ENCODE results near the gene STIMATE.

Gene STIMATE

DNA sequence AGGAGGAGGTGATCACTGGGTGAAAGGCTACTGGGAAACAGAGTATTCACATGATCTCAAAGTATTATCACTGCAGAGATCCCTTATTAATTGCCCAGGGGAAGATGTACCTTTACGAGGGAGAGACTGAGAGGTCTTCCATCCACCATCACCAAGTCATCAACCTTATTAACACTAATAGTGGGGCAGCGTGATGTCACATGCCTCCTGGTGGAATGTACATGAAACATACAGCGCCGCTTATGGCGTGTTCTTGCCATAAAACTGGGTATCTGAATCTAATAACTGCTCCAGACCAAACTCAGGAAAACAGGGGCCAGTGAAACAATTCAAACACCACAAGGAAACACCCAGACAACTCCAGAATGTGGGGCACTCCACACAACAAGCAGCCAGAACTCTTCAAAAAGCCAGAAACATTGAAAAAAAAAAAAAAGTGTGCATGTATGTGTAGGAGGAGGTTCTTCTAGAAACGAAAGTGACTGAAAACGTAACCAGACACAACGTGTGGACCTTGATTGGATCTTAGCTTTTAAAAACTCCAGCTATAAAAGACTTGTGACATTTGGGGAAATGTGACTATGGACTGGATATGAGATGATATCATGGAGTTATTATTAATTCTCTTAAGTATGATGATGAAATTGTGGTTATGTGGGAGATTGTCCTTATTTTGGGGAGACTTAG is 4.6 kb downstream of the STIMATE start:
- peak; percentile 41 for DNase-seq

DNA sequence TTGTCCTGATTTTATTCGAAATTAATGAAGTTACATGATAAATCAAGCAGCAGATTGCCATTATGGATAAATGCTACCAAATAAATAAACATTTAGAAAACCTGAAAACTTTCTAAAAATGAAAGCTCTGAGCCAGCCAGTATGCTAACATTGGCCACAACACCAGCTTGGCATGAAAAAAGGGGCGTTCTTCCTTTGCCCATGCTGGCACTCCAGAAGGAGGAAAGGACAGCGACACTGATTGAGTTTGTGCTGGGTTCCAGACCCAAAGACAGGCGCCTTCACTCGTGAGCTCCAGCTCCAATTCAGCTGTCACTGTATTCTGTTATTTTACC is 5.1 kb downstream of the STIMATE start:
- DNase-seq = no peak

DNA sequence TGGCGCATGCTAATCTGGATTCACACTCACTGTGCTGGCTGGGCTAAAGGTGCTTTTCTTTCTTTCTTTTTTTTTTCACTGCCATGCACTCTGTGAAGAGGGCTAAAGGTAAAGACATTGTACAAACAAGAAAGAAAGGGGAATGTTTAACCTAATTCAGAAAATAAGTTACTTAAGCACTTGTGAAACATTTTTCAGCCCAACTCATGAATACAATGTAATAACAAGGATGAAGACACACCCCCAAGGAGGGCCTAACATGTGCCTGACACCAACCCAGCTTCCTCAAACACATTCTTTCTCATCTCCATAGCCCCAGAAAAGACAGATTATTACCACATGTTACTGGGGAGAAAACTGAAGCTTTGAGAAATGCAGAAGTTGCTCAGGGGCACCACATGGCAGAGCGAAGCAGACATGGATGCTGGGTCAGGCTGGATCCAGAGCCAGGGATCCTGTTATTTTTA is 5.7 kb downstream of the STIMATE start:
- no peak for DNase-seq

DNA sequence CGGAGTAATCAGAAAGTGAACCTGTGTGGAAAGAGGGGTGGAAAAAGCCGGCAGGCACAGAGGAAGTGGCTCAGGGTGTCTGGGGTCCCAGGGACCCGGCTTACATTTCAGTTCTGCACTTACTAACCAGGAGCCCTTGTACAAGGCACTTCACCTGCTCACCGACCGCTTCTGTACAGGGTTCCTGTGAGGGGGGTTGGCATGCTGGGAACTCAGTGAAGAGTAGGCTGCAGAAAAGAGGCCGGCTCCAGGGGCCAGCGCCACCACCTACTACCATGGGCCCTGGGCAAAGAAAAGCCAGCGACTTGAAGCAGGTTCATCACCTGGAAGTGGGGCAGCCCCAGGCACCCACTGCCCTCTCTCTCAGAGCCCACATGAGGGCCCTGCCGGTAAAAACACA is 6.2 kb downstream of the STIMATE start:
- DNase-seq = no peak

DNA sequence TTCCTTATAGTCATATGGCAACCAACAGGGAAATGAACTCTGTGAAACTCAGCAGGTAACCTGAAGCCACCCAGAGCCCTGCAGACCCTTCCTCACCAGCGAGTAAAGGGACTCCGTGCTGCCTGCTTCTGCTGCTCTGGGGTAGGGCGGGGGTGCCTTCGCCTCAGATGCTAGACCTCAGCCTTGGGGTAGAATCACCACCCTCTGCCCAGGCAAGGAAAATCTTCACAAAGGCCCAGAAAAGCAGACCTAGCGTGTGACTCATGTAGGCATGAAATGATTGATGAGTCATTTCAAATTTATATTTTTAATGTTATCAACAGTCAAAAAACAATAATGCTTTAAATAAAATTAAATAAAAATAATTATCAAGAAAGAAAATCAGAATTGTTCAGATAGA is 6.6 kb downstream of the STIMATE start:
- DNase-seq = no peak

DNA sequence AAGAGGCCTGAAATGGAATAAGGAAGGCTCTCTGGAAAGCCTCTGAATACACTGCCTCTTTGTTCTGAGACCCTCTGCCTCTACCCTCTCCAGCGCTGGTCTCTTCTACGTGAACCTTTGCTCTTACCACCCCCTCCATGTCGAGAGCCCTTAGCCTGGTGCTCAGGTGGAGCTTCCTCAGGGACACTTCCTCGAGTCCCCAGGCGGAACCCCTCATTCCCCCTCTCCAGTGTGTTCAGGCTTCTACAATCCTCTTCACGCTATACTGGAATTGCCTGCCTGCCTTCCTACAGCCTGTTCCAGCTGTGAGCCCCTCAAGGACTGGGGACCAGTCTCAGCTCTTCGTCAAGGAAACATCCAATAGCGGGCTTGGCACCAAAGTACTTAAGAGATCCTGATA is 7.4 kb downstream of the STIMATE start:
- DNase-seq = no peak

DNA sequence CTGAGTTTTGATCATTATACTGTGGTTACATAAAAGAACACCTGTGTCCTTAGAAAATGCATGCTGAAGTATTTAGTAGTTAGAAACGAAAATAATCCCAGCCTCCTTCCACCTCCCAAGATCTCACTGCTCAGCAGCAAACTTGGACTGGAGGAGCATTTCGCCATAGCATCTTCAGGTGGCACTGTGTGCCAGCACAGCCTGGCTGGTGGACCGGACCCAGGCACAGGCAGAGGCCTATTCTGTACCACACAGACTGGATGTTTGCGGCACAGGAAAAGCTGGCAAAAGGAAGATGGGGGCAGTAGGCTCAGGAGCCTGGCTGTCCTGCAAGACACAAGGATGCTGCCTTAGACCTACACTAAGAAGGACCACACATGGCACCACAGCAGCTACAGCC is 10.2 kb downstream of the STIMATE start:
- no peak for DNase-seq

DNA sequence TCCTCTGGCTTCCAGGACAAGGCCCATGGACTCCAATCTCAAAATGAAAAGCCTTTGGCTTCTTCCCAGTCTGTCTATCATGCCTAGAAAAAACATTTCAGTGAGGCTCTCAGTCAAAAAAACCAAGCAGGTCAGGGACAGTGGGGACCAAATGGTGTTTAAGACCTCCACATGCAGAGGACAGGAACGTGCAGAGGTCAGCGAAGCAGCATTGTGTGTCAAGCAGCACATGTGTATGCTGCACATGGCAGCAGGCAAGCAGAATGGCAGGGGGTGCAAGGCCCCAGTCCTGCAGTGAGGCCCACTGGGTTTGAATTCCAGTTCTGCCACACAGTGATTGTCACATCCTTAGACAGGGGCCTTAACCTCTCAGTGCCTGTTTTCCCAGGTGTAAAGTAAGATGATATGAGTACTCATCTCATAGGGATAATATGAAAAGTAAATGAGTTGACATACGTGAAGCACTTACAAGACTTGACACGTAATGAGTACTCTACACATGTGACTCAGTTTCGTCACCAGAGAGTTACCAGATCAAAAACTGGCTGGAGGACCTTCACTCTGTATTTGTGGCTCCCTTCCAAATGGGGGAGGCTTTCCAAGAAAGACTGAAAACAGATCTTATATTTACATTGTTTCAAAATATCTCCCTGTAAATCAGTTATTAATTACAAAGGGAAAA is 11.2 kb downstream of the STIMATE start:
- no peak for DNase-seq

DNA sequence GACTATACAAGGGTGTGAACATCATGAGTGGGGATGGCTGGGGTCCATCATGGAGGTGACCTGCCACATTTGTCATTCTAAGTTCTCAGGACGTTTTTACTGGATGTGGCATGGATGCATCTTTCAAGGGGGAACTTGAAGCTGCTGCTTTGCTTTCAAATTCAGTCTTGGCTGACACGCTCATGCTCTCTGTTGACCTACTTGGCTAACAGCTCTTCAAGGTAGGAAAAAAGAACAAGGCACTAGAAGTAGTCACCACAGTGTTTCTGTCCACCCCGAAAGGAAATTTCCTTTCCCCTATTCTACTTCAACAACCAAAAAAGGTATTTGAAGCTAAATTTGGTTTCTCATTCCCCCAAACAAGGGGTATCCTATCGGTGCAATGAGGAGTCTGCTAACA is 15.0 kb downstream of the STIMATE start:
- no peak for DNase-seq

DNA sequence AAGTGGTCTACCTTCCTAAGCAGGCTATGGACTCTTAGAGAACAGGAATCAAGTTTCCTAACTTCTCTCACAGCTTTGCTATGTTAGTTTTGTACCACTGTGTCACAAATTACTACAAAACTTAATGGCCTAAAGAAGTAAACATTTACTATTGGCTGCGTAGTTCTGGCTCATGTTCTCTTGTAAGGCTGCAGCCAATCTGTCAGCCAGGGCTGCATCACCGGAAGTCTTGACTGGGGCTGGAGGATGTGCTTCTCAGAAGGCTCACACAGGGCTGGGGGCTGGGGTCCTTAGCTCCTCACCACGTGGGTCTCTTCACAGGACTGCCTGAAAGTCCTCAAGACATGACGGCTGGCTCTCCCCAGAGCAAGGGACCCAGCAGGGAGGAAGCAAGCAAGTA is 15.5 kb downstream of the STIMATE start:
- DNase-seq = no peak

DNA sequence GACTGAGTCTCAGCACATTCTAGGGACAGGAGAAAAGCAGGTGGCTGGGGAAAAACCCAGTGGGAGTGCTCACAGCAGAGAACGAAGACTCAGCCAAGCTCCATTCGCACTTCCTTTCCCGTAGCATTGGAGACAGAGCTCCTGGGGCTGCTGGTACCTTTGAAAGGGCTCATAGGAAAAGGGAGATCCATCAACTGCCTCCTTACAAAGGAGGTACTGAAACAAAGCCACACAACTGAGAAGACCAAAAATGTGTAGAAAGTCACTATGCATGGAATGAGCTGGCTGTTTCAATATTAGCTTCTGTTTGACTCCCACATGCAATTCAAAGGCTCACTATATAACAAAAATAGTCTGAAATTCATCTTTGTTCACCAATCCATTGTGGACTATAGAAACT is 16.9 kb downstream of the STIMATE start:
- DNase-seq = no peak

DNA sequence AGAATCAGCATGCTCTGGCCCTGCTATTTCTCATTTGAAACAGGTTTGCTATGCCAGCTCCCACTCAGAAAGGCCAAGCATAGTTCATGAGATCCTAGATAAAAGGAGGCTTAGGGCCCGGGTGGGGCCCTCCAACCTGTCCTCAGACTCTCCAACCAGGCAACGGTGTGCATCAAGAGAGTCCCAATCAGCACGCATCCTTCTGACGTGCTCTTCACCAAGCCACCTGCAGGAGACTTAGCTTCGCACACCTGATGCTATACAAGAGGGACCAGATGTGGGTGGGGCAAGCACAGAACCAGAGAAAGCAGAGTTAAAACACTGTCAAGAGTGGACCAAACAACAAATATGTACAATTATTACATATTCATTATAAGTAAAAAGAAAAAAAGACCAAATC is 17.3 kb downstream of the STIMATE start:
- no peak for DNase-seq

DNA sequence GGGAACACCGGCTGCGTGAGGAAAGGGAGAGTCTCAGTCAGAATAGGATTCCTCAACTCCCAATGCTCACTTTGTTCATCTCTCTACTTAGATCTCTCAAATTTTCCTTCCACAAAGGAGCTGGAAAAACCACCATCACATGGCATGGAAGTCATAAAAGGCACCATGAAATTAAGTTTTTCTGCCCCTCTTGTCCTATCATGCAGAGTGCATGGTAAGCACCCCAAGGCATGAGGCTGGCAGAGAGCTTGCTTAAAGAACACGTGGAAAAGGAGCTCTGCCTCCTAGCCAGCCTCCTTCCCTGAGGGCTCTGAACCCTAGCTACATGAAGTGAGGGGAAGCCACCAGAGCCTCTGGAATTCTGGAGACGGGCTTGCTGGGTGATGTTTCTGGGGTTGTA is 17.8 kb downstream of the STIMATE start:
- DNase-seq = no peak

DNA sequence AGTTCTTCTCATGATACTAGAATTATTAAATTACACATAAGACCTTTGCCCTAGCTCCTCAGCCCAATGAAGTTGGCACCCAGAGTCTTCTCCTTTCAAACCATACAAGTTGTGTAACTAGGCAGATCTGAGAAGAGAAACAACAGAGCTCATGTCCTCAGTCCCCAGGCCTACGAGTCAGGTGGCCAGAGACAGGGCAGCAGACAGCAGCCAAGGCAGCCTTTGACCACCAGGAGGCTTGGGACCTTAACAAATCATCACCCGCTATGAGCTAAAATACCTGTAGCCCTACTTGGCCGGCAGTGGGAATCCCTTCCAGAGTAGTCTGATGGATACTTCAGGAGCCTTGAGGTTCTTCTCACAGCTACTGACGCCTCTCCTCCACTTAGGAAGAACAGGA is 18.3 kb downstream of the STIMATE start:
- DNase-seq = no peak

DNA sequence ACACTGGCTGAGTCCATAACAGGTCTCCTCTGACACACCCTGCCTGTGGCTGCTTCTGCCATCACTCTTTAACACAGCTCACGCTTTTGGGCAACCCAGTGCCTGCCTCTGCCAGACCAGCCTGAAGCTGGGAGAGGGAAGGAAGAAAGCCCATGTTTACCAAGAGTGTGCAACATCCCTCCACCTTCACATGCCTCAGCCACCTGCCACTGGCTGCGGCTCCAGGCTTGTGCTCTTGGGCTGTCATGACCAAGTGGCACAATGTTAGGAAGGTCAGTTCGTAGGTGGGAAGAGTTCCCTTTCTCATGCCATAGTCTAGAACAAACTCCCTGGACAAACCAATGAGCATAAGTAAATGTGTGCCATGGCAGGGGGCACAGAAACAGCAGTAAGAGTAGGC is 20.3 kb downstream of the STIMATE start:
- no peak for DNase-seq

DNA sequence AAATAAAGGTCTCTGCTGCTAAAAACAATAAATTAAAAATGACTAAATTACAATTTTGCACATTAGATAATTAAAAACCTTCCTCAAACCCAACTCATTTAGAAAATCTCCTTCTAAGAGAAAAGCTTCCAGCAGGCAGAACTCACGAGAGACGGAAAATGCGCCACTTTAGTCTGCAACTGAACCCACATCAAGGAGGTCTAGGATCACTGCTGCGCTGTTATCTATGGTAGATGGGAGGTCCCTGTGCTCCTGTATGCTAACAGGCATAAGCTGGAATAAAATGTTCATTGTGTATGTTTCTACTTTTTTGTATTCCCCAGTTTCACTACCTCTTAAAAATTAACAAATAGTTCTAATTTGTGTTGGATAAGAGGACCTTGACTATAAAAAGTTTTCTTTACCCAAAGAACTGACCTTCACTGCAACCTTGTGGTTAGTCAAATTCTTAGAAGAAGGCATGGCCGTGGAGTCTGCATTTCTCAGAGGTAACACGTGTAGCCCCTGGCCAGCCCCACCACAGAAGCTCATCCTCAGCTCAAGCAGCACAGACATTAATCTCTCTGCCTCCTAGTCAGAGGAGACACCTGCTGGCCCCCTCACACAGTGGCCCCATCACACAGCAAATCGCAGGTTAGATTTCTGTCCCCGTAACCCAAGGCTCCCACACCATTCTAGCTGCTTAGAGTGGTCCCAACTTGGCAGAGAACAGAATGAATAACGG is 22.3 kb downstream of the STIMATE start:
- DNase-seq = no peak

DNA sequence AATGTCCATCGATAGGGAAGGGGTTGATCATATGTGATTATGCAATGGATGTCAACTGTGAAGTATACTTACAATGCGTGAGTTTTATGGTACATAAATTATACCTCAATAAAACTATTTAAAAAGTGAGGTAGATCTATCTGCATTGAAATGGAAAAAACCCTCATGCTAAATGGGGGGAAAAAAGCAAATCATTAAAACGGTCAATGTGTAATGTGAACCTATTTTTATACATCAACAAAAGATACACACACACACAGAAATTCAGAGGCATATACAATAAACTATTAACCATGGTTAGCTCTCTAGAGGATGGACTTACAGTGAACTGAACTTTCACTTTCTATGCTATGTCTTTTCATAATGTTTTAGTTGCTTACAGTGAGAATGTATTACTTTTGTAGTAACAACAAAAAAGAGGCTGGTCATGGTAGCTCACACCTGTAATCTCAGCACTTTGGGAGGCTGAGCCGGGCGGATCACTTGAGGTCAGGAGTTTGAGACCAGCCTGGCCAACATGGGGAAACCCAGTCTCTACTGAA is 23.1 kb downstream of the STIMATE start:
- no peak for DNase-seq

DNA sequence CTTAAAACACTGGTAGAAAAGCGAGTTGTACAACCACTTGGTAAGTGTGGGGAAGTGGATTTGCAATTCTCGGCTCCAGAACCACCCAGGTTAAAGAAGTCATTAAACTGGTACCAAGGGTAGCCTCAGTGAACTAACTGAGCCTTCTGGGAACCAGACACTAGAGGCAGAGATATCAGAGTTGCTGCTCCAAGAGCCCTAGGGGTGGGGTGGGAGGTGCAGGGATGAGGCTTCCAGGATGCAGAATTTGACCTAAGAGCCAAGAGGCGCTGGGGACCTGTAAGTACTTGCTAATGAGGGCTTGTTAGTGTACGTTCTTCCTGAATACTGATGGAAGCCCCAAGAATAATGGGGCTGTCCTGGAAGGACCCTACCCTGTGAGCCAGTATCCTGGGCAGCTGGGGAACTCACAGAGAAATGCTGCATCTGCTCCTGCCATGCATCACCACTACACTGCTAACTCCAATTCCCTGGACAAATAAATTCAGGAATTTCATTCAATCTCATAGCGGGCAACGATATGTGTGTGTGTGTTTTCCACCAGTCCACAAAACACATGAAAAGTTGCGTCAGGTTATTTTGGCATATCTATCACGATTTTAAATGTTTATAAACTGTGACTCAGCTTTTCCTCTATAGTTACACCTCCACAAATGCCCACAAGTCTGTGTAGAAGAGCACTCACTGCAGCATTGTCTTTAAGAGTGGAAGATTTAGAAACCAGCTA is 23.8 kb downstream of the STIMATE start:
- DNase-seq = no peak

DNA sequence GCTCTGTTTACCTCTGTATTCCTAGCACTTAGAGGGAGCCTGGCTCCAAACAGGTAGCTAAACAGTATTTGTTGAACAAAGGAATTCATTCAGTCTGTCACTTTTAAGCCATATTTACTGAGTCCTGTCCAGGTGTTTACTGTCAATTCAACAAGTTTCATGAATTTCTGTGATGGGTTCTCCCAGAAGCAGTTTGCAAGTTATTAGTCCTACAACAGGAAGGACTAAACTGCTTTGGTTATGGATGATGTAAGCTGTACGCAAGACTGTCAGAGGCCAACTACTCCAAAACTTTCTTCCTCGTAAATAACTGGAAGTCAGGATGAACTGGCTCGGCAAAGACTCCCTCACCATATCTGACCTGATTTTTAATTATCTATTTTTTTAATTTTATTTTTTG is 25.1 kb downstream of the STIMATE start:
- DNase-seq = no peak

DNA sequence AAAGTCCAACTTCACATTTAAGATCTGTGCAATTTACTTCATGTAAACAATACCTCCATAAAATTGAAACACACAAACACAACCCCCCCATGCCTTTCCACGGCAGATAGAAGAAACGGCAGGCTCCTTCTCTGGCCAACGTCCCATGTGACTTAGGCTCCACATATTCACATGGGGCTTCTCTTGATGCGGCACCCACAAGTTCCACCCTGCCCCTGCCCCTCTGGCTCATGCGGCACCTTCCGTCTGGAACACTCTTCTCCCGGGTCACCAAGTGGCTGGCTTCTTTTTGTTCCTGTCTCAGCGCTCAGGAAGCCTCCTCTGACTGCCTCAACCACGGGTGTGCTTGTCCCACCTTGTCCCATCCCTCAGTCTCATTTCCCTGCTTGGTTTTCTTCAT is 25.6 kb downstream of the STIMATE start:
- no peak for DNase-seq

DNA sequence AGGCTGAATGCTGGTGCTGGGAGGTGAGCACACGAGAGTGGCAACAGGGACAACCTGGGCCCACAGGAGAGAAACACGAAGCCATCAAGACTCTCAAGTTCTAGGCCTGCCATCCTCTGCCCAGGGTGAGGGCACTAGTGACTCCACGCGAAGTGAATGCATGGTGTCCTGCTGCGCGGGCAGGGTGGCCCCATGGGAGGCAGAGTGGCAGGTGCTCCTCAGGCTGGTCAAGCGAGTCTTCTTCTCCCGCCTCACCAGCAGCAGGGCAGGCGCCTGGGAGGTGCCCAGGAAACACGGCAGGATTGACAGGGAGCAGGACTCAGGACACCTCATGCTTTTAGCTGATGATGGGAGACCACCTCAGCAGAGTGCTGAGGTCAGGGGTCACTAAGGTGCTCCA is 26.9 kb downstream of the STIMATE start:
- DNase-seq = no peak

DNA sequence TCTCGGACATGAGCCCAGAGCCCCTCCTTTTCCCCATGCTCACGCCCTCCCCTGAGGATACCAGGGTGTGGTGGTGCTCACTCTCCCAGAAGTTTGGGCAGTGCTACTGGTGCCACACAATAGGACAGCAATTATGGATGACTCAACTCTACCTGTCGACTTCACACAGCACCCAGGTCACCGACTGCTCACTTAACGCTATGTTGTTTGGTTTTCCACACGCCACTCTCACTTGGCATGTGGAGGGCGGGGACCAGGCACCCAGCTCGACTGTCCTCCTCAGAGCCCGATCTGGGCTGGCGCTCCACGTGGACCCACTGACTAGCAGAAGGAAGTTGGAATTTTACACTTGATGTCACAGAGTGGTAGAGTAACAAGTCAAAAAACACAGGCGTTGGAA is 30.9 kb downstream of the STIMATE start:
- DNase-seq = no peak

DNA sequence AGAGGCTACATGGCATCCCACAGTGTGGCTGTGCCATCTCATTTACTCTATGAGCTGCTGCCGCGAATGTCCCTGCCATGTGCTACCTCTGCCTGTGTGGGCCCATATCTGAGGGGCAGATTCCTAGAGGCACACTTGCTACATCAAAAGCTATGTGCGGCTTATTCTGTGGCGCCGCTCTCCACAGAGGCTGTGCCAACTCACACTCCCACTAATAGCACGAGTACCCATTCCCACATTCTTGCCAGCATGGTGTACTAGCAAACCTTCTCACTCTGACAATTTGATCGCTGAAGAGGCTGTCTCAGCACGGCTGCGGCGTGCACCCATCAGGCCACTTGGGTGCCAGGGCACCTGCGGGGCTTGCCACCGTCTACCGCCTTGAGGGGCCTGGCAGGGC is 31.4 kb downstream of the STIMATE start:
- DNase-seq = no peak
